ENCODE data around the gene PKD1L1. TPM values are rescaled to one million over a fixed set of nuclear protein-coding genes. Genes with fewer than 3 reads are reported as not detected.

PKD1L1 gene
- total RNA-seq, 1 donor from 2014 or later: 0.05 TPM

GRCh38 chr7:47780555-47780954, 167.7 kb downstream of the PKD1L1 start:
- no peak for DNase-seq (ENCODE audit: extremely low spot score, unreplicated experiment)

GRCh38 chr7:47779341-47779771, 168.9 kb downstream of the PKD1L1 start:
- Mint-ChIP-seq H3K9me3 (ENCODE audit: unreplicated experiment) (peaks cover 11% of the 10 kb centered on the region), H3K27me3 (ENCODE audit: unreplicated experiment) (no peaks in the 10 kb centered on the region), H3K4me1 (ENCODE audit: unreplicated experiment) (peaks cover 44% of the 10 kb centered on the region), H3K4me3 (ENCODE audit: unreplicated experiment) (no peak overlapping the region), H3K27ac (ENCODE audit: unreplicated experiment) (no peak overlapping the region), H3K36me3 (ENCODE audit: unreplicated experiment) (no peaks in the 10 kb centered on the region)
- no peak for DNase-seq (ENCODE audit: extremely low spot score, unreplicated experiment)
- no peak for TF ChIP-seq CTCF (IDR thresholded peaks at IDR 0.05)

More at GRCh38 chr7:47780555-47780954, 167.7 kb downstream of the PKD1L1 start:
- H3K4me3 Mint-ChIP-seq (ENCODE audit: unreplicated experiment): no peak overlapping the region
- TF ChIP-seq CTCF (IDR thresholded peaks at IDR 0.05): no peak
- no peaks in the 10 kb centered on the region for H3K27me3 Mint-ChIP-seq (ENCODE audit: unreplicated experiment)
- H3K27ac Mint-ChIP-seq (ENCODE audit: unreplicated experiment): no peak overlapping the region
- peaks cover 45% of the 10 kb centered on the region for H3K4me1 Mint-ChIP-seq (ENCODE audit: unreplicated experiment)
- peaks cover 11% of the 10 kb centered on the region for H3K9me3 Mint-ChIP-seq (ENCODE audit: unreplicated experiment)
- H3K36me3 Mint-ChIP-seq (ENCODE audit: unreplicated experiment): no peaks in the 10 kb centered on the region

GRCh38 chr7:47778153-47778661, 170.1 kb downstream of the PKD1L1 start:
- Mint-ChIP-seq H3K4me1 (ENCODE audit: unreplicated experiment) (peaks cover 37% of the 10 kb centered on the region), H3K36me3 (ENCODE audit: unreplicated experiment) (no peaks in the 10 kb centered on the region), H3K27ac (ENCODE audit: unreplicated experiment) (no peak overlapping the region), H3K27me3 (ENCODE audit: unreplicated experiment) (no peaks in the 10 kb centered on the region), H3K4me3 (ENCODE audit: unreplicated experiment) (no peak overlapping the region), H3K9me3 (ENCODE audit: unreplicated experiment) (peaks cover 11% of the 10 kb centered on the region)
- no peak for TF ChIP-seq CTCF (IDR thresholded peaks at IDR 0.05)
- DNase-seq (ENCODE audit: extremely low spot score, unreplicated experiment): no peak

DNA sequence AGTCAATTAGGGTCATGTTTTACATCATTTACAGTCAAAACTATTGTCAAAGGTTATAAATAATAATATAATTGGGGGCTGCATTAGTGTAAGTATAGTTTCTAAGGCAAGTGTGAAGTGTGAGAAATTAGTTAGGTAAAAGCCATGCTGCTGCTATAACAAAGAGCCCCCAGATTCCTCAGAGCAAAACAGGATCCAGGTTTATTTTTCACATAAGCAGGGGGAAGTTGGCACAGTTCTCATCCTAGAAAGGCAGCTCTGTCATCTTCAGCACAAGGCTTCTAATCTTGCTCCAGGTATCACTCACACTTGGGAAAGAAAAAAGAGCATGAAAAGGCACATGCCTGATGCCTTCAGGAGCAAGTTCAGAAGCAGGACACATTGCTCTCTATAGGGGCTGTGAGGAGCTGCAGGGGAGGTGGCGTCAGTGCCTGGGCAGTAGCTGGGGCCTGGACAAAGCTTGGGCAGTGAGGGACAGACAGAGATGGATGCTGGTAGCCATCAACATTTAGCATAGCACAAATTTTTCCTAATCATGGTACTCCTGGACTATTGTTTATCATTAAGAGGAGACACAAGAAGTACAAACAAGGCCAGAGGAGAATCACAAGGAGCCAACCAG, 170.6 kb downstream of the PKD1L1 start:
- no peaks in the 10 kb centered on the region for H3K27me3 Mint-ChIP-seq (ENCODE audit: unreplicated experiment)
- H3K4me1 Mint-ChIP-seq (ENCODE audit: unreplicated experiment): peaks cover 34% of the 10 kb centered on the region
- peaks cover 11% of the 10 kb centered on the region for H3K9me3 Mint-ChIP-seq (ENCODE audit: unreplicated experiment)
- no peak for DNase-seq (ENCODE audit: extremely low spot score, unreplicated experiment)
- no peak overlapping the region for H3K27ac Mint-ChIP-seq (ENCODE audit: unreplicated experiment)
- H3K4me3 Mint-ChIP-seq (ENCODE audit: unreplicated experiment): no peak overlapping the region
- no peaks in the 10 kb centered on the region for H3K36me3 Mint-ChIP-seq (ENCODE audit: unreplicated experiment)
- TF ChIP-seq CTCF (IDR thresholded peaks at IDR 0.05): no peak

DNA sequence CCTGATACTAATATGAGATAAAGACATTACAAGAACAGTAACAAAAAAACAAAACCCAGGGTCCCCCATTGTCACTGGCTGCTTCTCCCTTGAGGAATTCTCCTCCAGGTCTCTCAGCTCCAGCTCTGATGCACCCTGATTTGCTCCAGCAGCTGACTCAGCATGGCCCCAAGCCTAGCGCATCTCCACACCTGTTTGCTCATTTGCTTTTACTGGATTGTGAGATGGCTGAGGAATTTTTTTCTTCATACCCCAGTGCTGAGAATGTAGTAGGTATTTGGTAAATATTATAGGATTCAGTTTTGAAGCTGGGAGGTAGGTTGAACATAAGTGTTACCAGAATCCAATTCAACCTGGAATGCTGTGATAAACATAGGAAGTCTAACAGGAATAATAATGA, 171.9 kb downstream of the PKD1L1 start:
- H3K4me1 Mint-ChIP-seq (ENCODE audit: unreplicated experiment): peaks cover 37% of the 10 kb centered on the region
- H3K27ac Mint-ChIP-seq (ENCODE audit: unreplicated experiment): peak overlapping the region; percentile 14
- no peaks in the 10 kb centered on the region for H3K36me3 Mint-ChIP-seq (ENCODE audit: unreplicated experiment)
- no peak for TF ChIP-seq CTCF (IDR thresholded peaks at IDR 0.05)
- no peak for DNase-seq (ENCODE audit: extremely low spot score, unreplicated experiment)
- no peak overlapping the region for H3K4me3 Mint-ChIP-seq (ENCODE audit: unreplicated experiment)
- no peaks in the 10 kb centered on the region for H3K27me3 Mint-ChIP-seq (ENCODE audit: unreplicated experiment)
- peaks cover 11% of the 10 kb centered on the region for H3K9me3 Mint-ChIP-seq (ENCODE audit: unreplicated experiment)
